Measurements from ENCODE around the gene NANS. TPM values are rescaled to one million over a fixed set of nuclear protein-coding genes. Genes with fewer than 3 reads are reported as not detected.

The NANS gene
- total and polyA plus RNA-seq, 10 of the 15 experiments (the other 5 are each of a cell fraction or from before 2014, with no cell fraction given), result 21.0 to 126 (median 52.3) TPM

DNA sequence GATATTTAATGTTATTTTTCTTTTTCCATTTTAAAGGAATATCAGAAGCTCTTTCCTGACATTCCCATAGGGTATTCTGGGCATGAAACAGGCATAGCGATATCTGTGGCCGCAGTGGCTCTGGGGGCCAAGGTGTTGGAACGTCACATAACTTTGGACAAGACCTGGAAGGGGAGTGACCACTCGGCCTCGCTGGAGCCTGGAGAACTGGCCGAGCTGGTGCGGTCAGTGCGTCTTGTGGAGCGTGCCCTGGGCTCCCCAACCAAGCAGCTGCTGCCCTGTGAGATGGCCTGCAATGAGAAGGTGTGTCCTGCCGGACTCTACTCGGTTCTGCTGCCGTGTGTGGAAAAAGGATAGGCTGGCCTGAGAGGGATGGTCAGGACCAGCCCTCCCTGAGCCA, 24.2 kb downstream of the NANS start:
- Histone ChIP-seq H3K4me2 (ENCODE audit: control insufficient read depth, insufficient read depth) (no peak overlapping the region), H3K9me3 (replicated peaks; ENCODE audit: control insufficient read depth, insufficient read depth, low read length) (no peaks in the 10 kb centered on the region), H2AFZ (ENCODE audit: control insufficient read depth, low read depth, low read length) (no peak overlapping the region), H3K27me3 (replicated peaks in 1 of 2; ENCODE audit: control insufficient read depth in 2 of 2, insufficient read depth in 2 of 2, low read length in 1 of 2) (no peaks in the 10 kb centered on the region), H3K36me3 (ENCODE audit: control insufficient read depth in 2 of 2, insufficient read depth in 2 of 2, low read length in 1 of 2) (peaks cover 24 to 40% of the 10 kb centered on the region in 2 experiments), H3K4me3 (no peak overlapping the region), H3K79me2 (ENCODE audit: control insufficient read depth, insufficient read depth, low read length) (no peaks in the 10 kb centered on the region; the same call in 1 of the 2 replicates), H3K9ac (ENCODE audit: control insufficient read depth, insufficient read depth, low read length) (no peak overlapping the region), H4K20me1 (ENCODE audit: control insufficient read depth, insufficient read depth) (no peaks in the 10 kb centered on the region), H3K27ac (ENCODE audit: control insufficient read depth, insufficient read depth) (no peak overlapping the region), H3K4me1 (ENCODE audit: control insufficient read depth, insufficient read depth, low read length) (no peaks in the 10 kb centered on the region)
- RAD21 ChIA-PET (ENCODE audit: unreplicated experiment), result interaction anchor here (1.0 kb wide), 1 partner anchor 12 kb away, joined by 4 read pairs; no protein-coding TSS in a partner anchor
- BruUV-seq (replicated peaks), result no TSS peak
- in situ Hi-C loops (cut with MboI) (no loop called here), intact Hi-C loops (cut with micrococcal nuclease; ENCODE audit: unreplicated experiment) (no loop called here)
- CTCF ChIA-PET, result no interaction called here
- POLR2A ChIA-PET, result no interaction called here
- ATAC-seq, result no peak
- SMC1A ChIA-PET (ENCODE audit: uncharacterized antibody, unreplicated experiment), result interaction anchor here (1.2 to 1.5 kb wide), 2 partner anchors 9 to 17 kb away, joined by 3 read pairs; no protein-coding TSS in a partner anchor
- DNase-seq (ENCODE audit: low read depth, low spot score), result no peak
- WGBS (ENCODE audit: insufficient coverage, insufficient replicate concordance, low lambda C conversion rate, missing lambda C conversion rate), result 95% methylated on average over 12 of the region's 12 CpGs
- no peak for FAIRE-seq
- TF ChIP-seq FOXK2 (IDR thresholded peaks at IDR 0.05) (no peak), MXI1 (IDR thresholded peaks at IDR 0.05; ENCODE audit: low read depth, low read length) (no peak), CBFB (IDR thresholded peaks at IDR 0.05; ENCODE audit: low read depth) (no peak), CREB1 (IDR thresholded peaks at IDR 0.05; ENCODE audit: low read depth) (no peak), HDGF (IDR thresholded peaks at IDR 0.05) (no peak), ZNF384 (IDR thresholded peaks at IDR 0.05; ENCODE audit: borderline replicate concordance, low read depth, low read length) (no peak), BRCA1 (IDR thresholded peaks at IDR 0.05; ENCODE audit: low read depth, low read length) (no peak), RAD51 (IDR thresholded peaks at IDR 0.05) (no peak), EGR1 (IDR thresholded peaks at IDR 0.05; ENCODE audit: borderline replicate concordance in 1 of 2, low read depth in 2 of 2, low read length in 2 of 2) (no peak), ESRRA (IDR thresholded peaks at IDR 0.05; ENCODE audit: low read length) (no peak), ZNF274 (IDR thresholded peaks at IDR 0.05; ENCODE audit: insufficient read depth, insufficient read length) (no peak), BCL11A (IDR thresholded peaks at IDR 0.05; ENCODE audit: low read depth, low read length) (no peak), CUX1 (IDR thresholded peaks at IDR 0.05; ENCODE audit: insufficient replicate concordance, low read depth, low read length) (no peak), EED (IDR thresholded peaks at IDR 0.05; ENCODE audit: low read depth) (no peak), E4F1 (IDR thresholded peaks at IDR 0.05; ENCODE audit: borderline replicate concordance, partially characterized antibody) (no peak)
- TF ChIP-seq, protein P1, sequence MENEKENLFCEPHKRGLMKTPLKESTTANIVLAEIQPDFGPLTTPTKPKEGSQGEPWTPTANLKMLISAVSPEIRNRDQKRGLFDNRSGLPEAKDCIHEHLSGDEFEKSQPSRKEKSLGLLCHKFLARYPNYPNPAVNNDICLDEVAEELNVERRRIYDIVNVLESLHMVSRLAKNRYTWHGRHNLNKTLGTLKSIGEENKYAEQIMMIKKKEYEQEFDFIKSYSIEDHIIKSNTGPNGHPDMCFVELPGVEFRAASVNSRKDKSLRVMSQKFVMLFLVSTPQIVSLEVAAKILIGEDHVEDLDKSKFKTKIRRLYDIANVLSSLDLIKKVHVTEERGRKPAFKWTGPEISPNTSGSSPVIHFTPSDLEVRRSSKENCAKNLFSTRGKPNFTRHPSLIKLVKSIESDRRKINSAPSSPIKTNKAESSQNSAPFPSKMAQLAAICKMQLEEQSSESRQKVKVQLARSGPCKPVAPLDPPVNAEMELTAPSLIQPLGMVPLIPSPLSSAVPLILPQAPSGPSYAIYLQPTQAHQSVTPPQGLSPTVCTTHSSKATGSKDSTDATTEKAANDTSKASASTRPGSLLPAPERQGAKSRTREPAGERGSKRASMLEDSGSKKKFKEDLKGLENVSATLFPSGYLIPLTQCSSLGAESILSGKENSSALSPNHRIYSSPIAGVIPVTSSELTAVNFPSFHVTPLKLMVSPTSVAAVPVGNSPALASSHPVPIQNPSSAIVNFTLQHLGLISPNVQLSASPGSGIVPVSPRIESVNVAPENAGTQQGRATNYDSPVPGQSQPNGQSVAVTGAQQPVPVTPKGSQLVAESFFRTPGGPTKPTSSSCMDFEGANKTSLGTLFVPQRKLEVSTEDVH (IDR thresholded peaks at IDR 0.05; ENCODE audit: low read depth, partially characterized antibody), result no peak

All from GM12878 (cell line).